Measurements from ENCODE around the gene SPP1. TPM values are rescaled to one million over a fixed set of nuclear protein-coding genes. Genes with fewer than 3 reads are reported as not detected.

SPP1 gene
- total RNA-seq, 1 donor from 2014 or later: not detected

DNA sequence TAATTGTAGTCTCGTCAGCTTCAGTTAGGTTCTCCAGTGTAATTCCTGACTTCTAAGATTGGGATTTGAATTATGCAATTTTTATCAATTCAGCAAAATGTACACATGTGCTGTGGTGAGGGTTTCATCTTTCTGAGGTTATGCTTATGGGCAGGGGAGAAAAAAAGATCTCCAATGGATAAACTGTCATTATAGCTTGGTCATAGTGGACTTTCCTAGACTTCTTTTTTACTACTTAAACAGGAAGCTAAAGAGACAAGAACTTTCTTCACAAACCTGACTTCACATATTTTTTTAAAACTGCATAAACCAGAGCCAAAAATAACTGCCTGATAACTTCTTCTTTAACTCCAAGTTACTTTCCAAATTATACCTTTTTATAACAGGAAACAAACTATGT, 21.7 kb upstream of the SPP1 start:
- DNase-seq (ENCODE audit: low read depth in 2 of 2): no peak

DNA sequence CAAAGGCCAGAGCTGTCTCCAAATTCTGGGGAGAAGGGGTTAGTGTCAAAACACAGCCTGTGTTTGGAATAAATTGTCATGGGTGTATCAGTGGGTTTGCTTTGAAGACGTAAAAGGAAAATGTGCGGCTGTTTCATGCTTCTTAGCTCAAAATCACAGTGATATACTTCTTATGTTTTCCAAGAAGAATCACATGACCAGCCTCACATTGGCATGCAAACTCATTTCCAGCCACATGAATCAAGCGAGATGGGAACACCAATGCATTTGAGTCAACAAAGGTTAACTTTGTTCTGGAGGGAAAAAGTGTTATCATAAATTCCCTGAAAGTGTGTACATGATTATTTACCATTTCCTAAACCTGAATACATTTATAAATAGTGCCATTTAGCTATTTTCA, 19.0 kb upstream of the SPP1 start:
- no peak for DNase-seq (ENCODE audit: low read depth in 2 of 2)

DNA sequence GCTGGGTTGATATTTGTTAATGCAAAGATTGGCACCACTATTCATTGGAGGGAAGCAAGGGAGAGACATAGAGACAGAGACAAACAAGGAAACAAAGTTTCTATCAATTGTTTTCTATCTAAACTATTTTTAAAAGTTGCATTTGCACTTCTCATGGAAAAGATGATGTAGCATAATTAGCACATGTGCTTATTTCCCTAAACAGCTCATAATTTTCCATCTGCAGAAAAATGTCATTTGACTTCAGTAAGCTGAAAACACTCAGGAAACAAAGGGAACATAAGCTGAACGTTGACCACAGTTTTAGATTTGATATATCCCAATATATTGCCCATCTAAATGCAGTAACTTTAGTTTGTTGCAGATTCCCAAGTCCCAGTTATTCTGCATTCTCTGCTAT, 18.5 kb upstream of the SPP1 start:
- no peak for DNase-seq (ENCODE audit: low read depth in 2 of 2)

DNA sequence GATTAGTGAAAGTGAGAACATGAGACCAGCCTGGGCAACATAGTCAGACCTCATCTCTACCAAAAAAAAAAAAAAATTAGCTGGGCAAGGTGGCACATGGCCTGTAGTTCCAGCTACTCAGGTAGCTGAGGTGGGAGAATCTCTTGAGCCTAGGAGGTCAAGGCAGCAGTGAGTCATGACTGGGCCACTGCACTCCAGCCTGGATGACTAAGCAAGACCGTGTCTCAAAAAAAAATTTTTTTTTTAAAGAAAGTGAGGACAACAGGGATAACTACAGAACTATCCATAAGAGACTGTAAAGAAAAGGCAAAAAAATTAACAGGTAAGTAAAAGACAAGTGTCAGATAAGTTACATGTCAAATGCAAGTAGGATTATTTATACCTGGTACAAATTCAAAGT, 13.5 kb upstream of the SPP1 start:
- DNase-seq (ENCODE audit: low read depth in 2 of 2): peak in 1 of 2 donors; percentile 11

DNA sequence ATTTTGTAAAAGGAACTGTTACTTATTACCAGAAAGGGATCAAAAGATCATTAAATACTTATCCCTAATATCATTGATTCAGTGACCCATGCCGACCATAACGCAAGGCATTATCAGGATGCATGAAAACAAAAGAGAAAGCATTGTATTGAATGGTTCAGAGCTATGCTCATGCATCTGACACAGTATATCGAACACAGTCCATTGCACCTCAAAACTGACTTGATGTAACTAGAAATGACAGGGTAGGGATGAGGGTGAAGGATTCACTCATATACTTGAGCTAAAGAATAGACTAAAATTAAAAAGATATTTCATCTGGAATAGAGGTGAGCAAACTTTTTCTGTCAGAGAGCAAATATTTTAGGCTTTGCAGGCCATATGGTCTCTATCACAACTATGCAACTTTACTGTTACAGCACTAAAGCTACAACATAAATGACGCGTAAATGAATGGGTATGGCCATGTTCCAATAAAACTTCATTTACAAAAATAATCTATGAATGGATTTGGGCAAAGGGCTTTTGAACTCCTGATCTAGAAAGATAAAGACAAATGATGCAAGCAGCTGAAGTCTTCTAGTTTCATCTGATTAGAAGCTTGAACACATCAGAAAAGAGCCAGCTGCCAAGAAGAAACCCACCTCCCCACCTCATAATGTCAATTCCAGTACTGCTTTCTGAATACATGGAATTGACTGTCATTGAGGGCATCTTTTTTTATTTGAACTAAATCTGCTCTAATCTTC, 12.9 kb upstream of the SPP1 start:
- no peak for DNase-seq (ENCODE audit: low read depth in 2 of 2)

DNA sequence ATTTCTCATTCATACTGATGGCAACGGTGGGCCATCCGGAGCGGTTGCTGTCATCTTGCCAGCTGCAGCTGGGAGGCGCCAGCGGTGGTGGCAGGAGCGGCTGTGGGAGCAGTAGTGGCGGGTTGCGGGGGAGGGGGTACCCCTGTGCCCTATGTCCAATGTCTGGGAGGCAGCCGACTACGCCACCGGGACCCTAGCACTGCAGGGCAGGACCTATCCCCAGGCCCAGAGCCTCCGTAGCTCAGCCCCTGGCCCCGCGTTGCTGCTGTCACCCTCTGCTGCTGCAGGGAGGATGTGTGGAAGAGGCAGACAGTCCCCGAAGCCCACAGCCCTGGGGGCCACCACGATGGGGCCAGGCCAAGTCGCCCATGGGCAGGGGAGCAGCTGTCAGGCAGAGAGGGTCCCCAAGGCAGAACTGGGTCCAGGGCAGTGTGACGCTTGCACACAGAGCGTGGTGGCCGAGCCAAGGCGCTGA, 10.0 kb upstream of the SPP1 start:
- DNase-seq (ENCODE audit: low read depth in 2 of 2): no peak

DNA sequence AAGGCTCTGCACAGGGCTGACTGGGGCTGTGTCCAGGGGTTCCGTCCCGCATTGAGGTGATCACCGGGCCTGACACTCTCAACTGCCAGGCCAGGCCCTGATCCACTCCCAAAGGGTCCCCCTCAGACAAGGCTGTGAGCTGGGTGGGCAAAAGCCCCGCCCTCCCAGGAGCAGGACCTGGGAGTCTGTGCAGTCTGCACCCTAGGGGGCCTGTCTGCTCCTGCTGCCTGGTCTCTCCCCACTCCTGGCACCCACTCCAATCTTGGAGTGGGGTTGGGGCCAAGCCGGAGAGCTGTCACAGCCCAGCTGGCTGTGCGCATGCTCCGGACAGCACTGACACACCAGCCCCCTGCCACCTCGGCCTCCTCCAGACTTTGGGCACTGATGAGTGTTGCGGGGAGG, 9.4 kb upstream of the SPP1 start:
- DNase-seq (ENCODE audit: low read depth in 2 of 2): no peak

DNA sequence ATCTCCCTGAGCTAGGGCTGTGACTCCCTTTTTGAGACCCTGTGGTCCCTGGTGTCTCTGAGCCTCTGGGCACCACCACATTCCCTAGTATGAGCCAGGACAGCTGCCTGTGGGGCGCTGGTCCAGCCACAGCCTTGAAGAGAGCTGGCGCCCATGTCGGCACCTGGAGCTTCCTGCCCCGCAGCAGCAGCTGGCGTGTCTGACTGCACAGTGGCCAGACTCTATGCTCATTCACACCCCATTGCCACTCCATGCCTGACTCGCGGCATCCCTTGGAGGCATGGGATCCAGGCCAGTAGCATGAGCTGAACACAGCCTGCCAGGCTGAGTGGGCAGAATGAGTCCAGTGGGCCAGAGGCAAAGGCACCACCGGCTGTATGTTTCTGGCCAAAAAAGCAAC, 8.3 kb upstream of the SPP1 start:
- no peak for DNase-seq (ENCODE audit: low read depth in 2 of 2)

DNA sequence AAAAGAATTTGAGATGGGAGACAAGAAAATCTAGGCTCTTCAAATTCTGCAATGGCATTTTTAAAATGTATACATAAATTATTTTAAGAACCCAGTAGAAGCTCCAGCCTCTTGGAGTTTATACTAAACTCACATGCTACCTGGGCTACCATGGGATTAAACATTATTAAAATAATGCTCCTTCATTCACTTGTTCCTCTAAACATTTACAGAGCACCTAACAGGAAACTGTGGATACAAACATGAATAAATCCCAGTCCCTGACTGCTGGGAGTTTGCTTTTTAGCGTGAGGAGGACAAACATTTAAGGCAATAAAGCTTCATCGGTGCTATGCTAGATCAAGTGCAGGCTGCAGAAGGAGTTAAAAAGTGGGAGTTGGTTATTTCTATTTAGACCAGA, 5.4 kb upstream of the SPP1 start:
- no peak for DNase-seq (ENCODE audit: low read depth in 2 of 2)

DNA sequence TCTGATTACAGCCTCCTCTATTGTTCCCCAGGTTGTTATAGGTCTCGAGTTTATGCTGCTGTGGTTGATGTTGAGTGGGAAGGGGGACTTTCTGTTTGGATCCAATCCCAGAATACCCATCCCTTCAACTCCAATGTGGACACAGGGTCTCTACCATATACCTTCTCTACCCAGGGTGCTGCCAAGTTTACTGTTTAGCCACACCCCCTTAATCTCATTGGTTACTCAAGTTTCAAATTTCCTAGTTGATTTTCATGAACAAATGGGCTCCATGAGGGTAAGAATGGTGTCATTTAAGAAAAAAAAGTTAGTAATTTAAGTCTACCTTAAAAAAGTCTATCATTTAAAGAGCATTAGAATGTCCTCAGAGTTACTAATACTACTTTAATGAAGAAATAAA, 3.6 kb upstream of the SPP1 start:
- DNase-seq (ENCODE audit: low read depth in 2 of 2): no peak

DNA sequence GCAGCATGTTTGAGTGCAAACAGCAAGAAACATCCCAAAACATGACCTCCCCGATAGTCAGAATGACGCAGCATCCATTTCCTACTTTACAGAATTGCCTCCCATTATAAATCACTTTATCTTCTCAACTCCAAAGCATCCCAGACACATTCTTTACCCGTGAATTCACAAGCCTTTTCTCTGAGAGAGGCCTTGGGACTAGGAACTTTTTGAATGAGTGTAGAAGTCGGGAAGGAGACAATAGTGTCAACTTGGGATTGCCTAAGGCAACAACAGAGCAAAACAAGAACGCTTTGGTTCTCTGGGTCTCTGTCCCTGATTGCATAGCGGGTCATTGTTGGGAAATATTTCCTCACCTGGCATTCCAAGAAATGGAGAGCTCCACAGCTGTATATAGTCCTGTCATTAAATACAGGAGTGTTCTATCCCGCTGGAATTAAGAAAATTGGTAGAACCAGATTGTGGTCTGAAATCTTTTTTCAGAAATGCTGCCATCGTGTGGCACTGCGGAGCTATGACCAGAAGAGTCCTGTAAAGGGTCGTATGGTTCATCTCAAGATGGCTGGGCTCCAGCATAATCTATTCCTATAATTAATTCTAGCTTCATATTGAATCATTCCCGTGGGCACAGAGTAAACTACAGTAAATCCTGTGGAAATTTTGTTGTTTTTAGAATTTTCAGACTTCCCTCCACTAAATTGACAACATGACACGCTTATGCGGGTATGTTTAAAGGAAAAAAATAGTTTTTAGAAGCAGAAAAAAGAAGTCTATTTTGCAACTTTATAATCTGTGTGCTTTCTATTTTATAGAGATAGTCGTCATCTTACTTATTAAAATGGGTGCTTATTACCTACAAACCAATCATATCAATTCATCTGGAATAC, 2.0 kb upstream of the SPP1 start:
- DNase-seq (ENCODE audit: low read depth in 2 of 2): peak; percentile 47 to 64

DNA sequence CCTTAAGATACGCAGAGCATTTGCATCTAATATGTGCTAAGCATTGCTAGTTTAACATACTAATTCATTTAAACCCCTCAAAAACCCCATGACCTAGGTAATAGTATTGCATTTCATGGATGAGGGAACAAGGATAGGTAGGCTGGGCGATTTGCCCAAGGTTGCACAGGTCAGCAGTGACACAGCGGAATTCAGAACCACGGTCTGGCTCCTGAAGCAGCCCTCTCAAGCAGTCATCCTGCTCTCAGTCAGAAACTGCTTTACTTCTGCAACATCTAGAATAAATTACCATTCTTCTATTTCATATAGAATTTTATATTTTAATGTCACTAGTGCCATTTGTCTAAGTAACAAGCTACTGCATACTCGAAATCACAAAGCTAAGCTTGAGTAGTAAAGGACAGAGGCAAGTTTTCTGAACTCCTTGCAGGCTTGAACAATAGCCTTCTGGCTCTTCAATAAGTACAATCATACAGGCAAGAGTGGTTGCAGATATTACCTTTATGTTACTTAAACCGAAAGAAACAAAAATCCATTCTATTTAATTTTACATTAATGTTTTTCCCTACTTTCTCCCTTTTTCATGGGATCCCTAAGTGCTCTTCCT, 555 bp upstream of the SPP1 start:
- no peak for DNase-seq (ENCODE audit: low read depth in 2 of 2)

DNA sequence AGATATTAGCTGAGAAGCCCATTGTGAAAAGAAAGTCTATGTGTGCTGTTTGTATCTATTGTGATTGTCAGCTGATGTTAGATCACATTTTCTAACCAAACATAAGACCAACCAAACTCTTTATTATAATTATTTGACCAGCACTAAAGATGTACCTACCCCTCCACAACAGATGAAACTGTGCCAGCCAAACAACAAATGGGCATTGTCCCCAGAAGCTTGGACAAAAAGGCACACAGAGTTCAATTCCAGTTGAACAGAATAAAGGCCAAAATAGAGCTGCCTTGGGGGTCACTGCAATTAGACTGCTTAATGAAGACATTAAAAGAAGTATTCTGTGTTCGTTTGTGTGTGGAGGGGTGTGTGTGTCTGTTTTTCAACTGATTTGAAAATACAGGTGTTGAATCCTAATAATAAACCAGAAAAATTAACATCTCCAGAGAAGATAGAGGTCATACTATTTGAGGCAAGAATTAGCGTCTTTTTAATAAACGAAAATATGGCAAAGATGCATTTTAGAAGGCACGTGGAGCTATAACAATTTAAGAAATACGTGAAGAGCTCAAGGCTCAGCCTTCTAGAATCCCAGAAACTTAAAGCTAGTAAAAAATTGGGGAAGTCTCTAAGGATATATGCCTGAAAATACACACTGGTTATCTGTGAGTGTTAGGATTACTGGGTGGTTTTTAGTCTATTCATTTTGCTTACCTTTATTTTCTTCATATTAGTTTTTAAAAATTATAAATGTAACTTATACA, 2.2 kb downstream of the SPP1 start:
- no peak for DNase-seq (ENCODE audit: low read depth in 2 of 2)

DNA sequence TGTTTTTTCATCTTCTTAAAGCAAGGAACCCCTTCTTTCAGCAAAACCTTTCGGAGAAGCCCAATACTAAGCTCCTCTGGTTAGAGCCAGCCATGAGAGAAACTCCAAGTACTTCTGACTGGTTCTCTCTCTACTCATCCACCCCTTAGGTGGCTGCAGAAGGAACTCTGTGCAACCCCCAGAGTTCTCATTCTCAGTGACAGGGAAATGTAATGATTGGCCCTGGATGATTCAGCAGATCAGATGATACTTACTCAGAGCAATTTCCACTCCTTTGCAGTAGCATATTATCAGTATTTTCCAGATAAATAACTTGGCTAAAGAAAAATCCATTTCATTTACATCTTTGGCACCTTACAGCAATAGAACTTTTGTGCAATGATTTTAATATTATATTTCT, 3.2 kb downstream of the SPP1 start:
- DNase-seq (ENCODE audit: low read depth in 2 of 2): no peak

DNA sequence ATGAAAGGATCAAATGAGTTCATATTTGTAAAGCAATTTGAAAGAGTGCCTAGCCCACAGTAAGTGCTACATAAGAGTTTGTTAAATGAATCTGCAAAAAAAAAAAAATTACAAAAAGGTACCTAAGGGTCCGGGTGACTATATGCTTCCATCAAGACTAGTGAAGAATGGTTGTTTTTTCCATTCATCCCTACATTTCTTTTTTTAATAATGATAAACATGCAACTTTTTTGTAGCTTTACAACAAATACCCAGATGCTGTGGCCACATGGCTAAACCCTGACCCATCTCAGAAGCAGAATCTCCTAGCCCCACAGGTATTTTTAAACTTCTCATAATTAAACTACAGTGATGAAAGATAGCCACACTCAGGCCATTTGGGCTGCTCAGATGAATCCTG, 4.3 kb downstream of the SPP1 start:
- no peak for DNase-seq (ENCODE audit: low read depth in 2 of 2)

DNA sequence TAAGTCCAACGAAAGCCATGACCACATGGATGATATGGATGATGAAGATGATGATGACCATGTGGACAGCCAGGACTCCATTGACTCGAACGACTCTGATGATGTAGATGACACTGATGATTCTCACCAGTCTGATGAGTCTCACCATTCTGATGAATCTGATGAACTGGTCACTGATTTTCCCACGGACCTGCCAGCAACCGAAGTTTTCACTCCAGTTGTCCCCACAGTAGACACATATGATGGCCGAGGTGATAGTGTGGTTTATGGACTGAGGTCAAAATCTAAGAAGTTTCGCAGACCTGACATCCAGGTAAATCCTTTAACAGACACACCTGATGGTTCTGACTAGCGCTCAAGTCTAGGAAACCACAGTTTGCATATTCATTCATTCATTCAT, 6.0 kb downstream of the SPP1 start:
- no peak for DNase-seq (ENCODE audit: low read depth in 2 of 2)

DNA sequence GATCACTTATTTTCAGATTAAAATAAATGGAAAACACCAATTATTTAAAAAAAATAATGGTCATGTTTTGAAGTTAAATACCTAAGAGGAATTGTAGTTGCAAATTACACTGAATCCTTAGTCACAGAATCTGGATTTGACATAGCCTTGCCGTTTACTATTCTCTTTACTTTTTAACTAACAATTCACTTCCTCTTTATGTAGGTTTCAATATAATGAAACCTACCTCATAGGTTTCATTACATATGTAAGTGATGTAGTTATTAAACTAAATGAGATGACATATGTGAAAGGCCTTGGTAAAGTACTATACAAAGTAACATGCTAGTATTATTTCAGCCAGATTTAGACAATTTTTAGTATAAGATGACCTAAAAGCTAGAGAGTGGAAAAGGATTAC, 6.5 kb downstream of the SPP1 start:
- no peak for DNase-seq (ENCODE audit: low read depth in 2 of 2)

DNA sequence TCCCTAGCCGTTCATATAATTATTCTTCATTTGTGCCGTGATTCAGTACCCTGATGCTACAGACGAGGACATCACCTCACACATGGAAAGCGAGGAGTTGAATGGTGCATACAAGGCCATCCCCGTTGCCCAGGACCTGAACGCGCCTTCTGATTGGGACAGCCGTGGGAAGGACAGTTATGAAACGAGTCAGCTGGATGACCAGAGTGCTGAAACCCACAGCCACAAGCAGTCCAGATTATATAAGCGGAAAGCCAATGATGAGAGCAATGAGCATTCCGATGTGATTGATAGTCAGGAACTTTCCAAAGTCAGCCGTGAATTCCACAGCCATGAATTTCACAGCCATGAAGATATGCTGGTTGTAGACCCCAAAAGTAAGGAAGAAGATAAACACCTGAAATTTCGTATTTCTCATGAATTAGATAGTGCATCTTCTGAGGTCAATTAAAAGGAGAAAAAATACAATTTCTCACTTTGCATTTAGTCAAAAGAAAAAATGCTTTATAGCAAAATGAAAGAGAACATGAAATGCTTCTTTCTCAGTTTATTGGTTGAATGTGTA, 7.0 kb downstream of the SPP1 start:
- no peak for DNase-seq (ENCODE audit: low read depth in 2 of 2)

DNA sequence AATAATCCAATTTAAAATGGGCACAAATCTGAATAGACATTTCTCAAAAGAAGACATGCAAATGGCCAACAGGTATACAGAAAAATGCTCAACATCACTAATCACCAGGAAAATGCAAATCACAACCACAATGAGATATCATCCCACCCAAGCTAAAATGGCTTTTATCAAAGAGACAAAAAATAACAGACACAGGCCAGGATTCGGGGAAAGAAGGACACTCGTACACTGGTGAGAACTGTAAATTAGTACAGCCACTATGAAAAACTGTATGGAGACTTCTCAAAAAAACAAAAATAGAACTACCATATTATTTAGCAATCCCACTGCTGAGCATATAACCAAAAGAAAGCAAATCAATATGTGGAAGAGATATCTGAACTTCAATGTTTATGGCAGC, 8.5 kb downstream of the SPP1 start:
- DNase-seq (ENCODE audit: low read depth in 2 of 2): no peak

DNA sequence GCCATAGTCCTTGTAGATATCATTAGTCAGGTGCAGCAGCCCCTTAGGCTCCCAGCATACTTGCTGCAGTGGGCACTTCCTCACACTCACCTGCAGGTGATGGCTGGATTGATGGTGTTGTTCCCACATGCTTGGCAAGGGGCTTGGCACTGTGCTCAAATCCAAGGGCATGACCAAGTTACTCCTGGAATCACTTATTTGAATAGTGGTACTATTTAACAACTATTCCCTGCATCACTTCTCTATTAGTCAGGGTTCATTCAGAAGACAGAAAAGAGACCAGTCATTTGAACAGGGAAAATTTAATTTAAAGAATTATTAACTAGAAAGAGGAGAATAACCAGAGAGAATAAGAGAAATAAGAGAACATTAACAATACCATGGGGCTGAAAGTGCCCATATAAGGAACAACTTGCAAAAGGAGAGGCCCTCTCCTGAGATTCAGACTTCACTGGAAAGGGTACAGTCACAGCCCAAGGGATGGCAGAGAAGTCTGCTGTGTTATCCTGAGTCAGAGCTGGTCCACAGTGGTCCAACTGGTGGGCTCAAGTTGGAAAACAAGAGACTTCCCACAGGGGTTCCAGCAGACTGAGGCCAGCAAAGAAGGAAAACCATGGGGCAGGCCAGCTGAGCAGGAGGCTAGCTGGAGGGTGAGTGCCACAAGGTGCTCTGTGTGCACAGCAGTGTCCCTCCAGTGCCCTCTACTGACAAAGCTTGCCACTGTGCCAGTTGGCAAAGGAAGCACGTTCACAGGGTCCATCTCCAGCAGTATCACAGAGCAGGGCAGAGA, 9.8 kb downstream of the SPP1 start:
- DNase-seq (ENCODE audit: low read depth in 2 of 2): peak; percentile 23 to 58

DNA sequence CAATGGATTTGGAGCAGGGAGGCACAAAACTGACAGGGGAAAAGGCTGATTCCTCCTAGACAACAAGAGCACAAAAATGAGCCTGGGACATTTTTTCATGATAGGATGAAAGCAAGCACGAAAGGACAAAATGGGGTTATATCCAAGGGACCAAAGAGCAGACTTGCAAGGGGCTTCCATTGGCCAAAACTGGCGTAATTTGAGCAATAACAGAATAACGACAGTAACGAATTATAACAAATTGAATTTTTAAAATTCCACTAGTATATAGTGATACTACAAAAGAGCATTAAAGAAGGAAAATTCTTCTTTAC, 10.3 kb downstream of the SPP1 start:
- DNase-seq (ENCODE audit: low read depth in 2 of 2): no peak
